Inferior parietal cortex (tissue), 1 donor: ENCODE data around the gene TMEM186.
"Not testable (repeated sequence)": the region's sequence is repeated elsewhere in the genome, so short reads cannot be mapped to it uniquely, and the experiment has no call there.

Experiments
- DNase-seq: peaks from one replicate; pipeline ENCODE4 v3.0.0-alpha.2; 2016; ENCODE audit errors: extremely low spot score

The TMEM186 gene

DNA sequence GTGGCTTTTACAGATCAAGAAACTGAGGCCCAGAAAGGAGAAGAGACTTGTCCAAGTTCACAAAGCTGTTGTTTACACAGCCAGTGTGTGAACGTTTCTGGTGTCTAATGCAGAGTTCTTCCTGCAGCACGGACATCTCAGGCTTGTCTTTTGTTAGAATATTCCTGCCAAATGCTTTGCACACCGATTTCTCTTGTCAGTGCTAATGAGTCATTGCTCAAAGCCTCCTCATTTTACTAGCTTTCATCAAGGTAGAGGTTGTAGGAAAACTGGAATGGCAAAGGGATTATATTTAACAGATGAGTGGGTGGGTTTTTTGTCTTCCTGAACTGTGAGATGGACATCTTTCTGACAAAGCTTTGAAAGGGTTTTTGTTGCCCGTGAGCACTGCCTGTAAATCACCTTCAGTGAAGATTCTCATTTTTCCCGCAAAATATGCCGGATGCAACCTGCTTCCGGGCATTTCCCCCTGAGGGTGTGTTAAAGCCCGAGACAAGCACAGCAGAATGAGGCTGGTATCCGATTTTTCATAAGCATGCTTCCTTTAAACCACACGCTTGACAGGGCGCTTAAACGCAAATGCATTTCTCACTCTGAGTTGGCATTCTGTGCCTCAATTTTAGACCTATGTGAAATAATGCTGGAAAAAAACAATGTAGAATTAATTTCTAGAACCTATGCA, 14.9 kb upstream of the TMEM186 start:
- DNase-seq = no peak

DNA sequence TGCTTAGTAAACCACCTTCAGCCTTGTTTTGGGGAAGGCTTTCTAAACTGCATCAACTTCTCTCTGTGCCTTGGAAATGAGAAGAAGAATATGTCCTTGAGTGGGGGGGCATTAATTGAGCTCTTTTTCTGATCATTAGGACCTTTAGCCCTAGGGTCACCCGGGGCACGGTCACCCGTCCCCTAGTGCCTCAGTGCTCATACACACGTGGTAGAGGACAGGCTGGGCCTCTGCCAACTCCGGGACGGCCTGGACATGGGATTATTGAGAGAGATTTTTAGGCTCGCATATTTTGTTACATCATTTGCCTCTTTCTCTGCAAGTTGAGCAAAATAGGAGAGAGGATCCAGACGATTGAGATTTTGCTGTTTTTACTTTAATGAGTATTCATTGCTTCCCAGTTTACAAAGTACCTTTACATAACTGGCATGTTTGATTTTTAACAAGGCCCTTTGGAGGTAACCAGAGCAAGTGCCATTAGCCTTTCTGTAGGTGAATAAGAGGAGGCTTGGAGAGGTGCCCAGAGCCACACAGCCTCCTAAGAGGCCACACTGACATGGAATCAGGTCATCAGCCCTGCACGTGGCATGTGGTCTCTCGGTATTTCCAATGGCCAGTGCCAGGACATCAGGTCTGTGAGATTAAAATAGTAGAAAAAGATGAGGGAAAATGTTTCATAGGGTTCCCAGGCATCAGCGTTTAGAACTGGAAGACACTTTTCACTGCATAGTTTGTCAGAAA, 11.3 kb upstream of the TMEM186 start:
- no peak for DNase-seq

DNA sequence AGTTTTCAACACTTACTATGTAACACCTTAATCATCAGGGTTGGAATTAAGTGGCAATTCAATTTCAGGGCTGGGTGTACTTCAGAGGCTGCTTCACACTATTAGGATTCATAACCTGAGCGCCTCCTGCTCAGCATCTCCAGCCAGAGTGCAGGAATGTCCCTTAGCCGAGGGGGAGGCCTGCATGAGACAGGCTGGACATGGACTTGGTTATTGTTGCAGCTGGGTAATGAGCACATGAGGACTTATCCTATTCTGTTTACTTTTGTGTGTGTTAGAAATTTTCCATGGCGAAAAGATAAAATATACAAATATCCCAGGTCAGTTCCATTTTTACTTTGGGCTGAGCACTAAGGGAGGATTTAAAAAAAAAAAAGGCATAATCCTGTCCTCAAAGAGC, 10.6 kb upstream of the TMEM186 start:
- no peak for DNase-seq

DNA sequence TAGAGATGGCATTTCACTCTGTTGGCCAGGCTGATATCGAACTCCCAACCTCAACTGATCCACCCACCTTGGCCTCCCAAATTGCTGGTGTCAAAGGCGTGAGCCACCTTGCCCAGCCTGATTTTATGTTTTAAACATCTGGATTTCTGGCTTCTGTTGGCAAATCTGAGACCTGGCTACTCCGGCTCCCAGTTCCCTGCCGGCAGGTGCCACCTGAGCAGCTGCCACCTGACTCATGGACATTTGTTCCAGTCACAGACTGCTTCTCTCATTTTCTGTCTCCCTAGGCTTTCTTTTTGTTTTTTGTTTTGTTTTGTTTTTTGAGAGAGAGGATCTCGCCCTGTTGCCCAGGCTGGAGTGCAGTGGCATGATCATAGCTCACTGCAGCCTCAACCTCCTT, 9.8 kb upstream of the TMEM186 start:
- DNase-seq = no peak

DNA sequence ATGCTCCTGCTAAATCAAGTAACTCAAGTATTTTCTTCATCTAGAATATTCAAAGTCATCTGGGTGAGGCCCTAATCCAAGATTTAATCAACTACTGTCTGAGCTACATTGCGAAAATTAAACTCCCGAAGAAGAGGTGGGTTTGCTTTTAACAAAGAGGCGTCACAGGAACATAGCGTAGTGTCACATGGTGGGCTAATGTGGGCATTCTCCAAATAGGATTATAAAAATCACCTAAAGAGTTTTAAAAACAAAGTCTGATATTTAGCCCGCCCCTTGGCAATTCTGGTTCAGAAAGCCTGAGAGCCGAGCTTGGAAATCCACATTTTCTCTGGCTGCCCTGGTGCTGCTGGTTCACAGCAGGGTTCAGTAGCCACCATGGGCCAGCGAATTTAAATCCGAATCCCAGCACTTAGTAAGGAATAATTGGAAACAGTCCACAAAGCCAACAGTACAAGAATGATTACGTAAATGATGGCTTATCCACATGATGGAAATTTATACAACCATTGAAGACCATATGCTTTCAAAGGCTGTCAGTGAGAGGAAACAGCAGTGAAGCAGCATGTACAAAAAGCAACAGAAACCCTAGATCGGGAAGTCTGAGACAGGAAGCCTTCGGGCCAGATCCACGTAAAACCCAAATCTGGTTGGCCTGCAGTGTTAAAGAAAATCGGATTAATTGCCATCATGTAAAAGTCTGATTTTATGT, 9.0 kb upstream of the TMEM186 start:
- DNase-seq = no peak

DNA sequence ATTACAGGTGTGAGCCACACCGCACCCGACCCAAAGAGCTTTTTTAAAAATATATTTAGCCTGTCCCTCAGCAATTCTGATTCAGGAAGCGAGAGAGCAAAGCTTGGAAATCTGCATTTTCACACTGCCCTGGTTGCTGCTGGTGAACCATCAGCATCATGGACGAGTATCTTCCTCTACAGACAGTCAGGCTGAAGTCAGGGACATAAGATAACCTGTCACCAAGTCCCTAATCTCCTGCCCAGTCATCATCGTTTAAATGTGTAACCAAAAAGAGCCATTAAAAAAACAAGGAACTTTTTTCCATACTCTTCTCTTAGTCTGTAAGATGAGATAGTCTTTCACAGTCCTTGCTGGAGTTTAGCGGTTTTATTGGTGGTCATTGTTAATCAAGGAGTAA, 6.9 kb upstream of the TMEM186 start:
- DNase-seq = no peak

DNA sequence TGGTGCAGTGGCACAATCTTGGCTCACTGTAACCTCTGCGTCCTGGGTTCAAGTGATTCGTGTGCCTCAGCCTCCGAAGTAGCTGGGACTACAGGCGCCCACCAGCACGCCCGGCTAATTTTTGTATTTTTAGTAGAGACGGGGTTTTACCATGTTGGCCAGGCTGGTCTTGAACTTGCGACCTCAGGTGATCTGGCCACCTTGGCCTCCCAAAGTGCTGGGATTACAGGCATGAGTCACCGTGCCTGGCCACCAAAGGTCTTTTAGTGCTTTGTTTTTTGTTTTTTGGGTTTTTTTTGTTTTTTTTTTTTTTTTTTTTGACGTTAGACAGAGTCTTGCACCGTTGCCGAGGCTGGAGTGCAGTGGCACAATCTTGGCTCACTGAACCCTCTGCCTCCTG, 6.3 kb upstream of the TMEM186 start:
- DNase-seq = not testable (repeated sequence)

DNA sequence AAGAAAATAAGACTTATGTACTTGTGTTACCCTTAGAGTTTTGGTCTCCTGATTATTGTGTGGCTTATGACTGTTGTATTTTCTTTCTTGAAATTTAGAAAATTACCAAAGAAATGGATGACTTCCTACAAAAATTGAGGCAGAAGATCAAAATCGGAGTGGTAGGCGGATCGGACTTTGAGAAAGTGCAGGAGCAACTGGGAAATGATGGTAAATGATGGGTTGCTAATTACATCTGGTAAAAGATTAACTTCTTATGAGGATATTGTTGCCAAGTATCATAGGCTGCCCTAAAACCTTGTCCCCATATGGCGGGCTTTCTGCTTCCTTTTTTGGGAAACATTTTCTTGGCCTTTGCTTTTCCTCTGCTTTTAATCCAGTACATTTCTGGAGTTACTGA, 4.3 kb upstream of the TMEM186 start:
- DNase-seq = no peak

DNA sequence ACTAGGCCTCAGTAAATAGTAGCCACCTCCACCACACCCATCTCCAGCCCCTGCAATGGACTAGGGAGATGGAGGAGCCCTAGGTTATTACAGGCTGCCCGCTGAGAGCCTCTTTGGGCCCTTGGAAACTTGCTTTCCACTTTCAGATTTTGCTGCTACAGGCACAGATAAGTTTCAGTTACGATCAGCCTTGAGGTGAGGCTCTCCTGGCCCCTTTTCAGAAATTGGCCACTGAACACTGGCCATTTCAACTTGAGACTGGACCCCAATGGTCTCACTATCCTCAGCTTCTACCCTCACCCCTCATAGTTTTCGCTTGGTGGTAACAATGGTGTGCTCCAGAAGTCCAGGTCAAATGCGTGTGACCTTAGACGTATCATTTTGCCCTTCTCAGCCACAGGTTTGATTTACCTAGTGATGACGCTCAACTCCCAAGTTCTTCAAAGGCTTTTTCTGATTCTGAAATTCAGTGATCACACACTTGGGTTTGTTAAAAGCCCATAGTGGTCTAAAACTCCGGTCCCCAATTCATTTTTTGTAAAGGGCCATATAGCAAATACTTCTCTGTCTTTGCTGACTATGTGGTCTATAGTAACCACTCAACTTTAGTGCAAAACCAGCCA, 1.2 kb upstream of the TMEM186 start:
- no peak for DNase-seq

DNA sequence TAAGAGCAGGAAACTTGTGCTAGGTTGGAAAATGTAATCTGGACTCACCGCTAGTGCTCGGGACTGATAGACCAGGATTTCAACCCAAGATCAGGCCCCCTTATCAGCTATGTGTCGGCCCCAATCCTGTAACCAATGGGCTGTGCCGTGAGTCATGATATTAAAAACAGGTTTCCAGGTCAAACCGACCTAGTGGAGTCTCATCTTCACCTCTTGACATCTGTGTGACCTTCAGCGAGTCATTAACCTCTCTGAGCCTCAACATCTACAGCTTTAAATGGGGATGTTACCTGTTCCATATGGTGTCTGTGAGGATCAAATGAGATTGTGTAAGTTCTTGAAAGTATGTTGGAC, 712 bp upstream of the TMEM186 start:
- DNase-seq = no peak

DNA sequence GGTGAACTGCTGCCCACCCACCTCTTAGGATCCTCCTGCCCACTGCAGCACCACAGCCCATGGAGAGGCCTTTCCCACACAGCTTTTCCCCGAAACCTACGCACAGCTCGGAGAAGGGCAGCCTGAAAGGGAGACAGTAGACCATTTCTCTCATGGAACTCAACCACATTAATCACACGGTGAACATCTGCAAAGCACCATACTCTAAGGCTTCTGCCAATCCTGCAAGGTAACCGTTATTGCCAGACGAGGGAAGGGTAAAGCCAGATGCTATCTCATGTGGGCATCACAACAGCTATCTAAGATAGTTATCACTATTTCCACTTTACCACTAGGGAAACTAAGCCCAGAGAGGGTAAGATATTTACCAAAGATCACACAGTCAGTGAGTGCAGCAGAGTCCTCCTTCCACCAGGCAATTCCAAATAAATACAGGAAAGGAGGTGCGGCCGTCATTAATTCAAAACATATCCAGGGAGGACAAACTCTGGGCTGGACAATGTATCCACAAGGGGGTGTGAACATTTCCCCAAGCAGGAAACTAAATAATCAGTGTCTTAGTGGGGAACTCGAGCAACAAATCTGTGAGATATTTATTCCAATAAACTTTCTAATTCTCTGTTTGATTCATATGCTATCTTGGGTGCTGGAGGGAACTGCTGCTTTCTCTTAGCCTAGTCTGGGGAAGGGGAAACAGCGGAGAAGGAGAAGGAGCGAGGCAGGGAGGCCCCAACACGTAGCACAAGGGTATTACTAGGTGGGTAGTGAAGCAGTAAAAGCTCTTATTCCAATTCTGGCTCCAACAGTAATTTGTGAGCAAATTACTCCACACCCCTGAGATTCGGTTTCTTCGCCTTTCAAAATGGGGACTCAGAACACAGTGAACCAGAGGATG, 723 bp downstream of the TMEM186 start:
- no peak for DNase-seq

DNA sequence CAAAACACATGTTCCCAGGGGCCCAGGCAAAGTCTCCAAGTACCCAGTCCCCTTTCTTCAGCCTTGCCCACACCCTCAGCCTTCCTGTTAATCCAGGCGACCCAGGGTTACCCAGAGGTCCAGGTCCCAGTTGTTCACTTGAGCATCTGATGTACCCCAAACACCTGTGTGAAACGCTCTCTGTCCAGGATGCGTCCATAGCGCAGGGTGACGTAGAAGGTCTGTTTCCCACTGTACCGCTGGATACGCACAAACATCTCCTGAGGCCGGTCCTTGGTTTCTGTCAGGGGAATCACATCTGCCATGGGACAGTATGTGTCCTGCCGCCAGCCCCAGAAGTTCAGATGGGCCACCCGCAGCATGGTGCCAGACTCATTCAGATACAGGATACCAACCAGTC, 1.6 kb downstream of the TMEM186 start:
- DNase-seq = no peak

DNA sequence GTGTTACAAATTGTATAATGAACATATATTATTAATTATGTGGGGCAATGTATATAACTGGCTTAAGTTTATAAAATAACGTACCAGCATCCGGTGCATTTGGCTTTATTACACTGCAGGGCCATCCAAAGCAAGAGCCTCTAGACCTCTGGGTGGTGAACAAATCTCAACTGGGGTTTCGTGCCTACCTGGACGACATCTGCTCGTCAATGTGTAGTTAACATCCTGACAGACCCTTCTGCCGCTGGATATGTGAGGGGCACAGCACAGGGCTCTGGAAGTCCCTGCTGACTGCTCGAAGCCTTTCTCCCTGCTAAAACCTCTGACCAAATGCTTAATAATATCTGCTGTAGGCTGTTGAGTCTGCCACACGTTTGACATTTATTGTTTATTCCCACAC, 2.3 kb downstream of the TMEM186 start:
- DNase-seq = no peak

DNA sequence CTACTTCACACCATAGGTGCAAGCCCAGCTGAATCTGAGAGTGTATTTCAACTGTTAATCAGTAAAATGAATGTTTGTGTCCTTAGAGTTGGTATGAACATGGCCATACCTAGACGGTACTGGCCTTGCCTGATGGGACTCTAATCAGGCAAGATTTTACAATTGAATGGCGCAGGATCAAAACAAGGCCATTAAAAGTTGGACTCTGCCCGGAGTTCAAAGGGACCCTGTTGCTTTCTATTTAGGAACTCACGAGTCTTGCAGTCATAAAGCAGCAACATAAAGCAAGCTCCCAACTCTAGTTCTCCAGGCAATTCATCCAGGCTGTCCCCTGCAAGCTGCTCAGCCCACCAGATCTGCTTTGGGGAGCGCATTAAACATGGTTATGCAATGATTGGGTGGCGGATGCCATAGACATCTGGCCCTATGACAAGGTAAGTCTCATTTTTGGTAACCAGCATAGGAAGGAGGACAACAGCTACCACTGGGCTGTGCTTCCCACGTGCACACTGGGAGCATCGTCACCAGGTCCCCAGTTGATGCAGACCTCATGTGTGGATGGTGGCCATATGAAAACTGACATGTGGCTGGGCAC, 8.8 kb downstream of the TMEM186 start:
- no peak for DNase-seq

DNA sequence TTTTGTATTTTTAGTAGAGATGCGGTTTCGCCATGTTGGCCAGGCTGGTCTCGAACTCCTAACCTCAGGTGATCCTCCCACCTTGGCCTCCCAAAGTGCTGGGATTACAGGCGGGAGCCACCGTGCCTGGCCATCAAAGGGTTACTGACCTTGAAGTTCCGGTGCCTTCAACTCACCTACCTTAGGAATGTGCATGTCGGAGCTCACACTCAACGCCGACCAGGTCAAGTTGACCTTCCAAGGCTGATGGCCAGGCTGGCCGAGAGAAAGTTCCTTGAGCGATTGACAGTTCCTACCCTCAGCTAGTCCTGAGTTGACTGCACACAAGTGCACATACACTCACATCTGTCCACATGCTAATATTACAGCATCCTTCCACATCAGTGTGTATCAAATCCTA, 11.1 kb downstream of the TMEM186 start:
- not testable (repeated sequence) for DNase-seq

DNA sequence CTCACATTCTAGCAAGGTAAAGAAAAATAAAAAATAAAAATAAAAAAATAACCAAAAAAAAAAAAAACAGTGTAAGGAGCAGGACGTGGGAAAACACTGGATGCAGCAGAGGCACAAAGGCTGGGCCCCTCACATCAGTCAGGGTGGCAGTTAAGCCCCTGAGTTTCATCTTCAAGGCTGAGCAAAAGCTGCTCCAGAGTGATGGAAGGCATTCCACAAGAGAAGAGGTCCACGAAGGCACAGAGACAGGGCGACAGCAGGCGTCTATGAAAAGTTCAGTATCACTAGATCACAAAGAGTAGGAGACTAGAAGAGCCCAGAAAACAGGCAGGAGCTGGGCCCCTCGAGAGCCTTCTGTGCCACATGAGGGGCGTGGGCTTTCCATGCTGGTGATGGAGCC, 12.0 kb downstream of the TMEM186 start:
- DNase-seq = no peak

DNA sequence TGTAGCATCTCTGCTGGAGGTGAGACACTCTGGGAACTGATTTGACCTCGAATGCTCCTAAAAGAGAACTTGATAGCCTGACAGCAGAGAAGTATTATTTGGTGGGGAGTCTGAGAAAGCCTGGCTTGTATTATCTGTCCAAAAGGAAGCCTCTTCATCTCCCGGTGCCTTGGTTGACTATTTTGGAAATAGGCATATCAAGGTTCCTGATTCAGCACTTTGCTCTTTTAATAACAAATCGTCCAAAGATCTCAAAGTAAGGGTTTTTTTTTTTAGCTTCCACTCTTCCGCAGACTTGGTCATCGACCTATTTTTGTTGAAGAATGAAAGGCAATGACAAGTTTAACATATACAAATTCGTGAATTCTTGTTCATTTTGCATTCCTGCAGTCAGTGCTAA, 14.8 kb downstream of the TMEM186 start:
- DNase-seq = no peak

DNA sequence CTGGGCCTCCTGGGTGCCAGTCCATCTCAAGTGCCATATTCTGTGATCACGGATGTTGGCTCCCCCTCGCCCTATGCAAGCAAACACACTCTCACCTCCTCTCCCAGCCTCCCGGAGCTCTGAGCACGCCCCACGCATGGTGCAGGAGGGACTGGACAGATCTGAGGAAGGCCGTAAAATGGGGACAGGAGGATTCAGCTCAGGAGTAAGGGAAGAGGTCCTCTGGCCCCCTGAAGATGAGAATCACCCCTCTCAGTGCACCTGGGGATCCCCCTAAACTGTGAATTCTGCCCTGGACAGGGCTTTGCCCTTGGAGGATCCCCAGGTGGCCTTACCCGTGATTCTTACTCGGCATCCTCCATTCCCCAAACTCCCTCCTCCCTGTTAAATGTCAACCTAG, 15.6 kb downstream of the TMEM186 start:
- no peak for DNase-seq

DNA sequence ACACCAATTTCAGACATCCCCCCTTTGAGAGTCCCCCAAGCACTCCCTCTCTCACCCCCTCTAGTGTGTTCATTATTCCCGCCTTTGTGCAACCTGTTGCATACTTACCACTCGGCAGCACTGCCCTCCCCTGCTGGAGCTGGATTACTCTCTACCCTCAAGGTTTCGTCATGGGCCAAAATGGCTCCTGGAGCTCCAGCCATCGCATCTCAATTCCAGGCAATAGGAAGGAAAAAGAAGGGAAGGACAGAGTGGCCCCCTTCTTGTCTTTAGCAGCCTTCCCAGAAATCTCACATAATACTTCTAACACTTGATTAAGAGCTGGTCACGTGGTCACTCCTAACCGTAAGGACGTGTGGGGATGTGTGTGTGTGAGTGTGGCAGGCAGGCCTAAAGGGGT, 20.2 kb downstream of the TMEM186 start:
- DNase-seq = no peak

DNA sequence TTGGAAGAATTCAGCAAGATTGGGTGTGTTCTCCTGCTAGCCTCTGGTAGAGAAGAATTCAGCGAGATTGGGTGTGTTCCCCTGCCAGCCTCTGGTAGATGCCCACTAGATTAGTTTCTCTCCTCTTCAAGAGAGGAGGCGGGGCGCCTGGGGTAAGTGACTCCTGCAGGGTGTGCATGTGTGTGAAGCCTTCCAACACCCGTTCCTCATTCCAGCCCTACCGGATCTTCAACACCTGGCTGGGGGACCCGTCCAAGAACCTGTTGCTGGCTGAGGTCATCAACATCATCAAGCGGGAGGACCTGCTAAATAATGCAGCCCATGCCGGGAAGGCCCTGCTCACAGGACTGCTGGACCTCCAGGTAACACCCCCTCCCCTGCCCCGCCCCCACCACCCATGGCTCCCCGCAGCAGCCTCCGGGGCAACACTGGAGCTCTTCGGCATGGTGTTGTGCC, 21.3 kb downstream of the TMEM186 start:
- DNase-seq = no peak

DNA sequence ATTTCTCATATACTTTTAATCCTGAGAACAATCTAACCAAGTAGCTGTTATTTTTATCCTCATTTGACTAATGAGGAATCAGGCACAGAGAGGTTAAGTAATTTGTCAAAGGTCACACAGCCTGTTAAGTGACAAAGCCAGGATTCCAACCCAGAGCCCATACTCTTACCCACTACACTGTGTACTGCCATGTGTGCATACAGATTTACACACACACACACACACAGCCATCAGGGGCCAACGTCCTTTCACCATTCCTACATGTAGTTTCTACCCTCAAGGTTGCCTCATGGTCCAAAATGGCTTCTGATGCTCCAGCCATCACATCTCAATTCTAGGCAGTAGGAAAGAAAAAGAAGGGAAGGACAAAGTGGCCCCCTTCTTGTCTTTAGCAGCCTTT, 22.1 kb downstream of the TMEM186 start:
- DNase-seq = no peak
